ENCODE results near the gene PEX3. TPM values are rescaled to one million over a fixed set of nuclear protein-coding genes. Genes with fewer than 3 reads are reported as not detected.

Gene PEX3
- total and polyA plus RNA-seq, 2 of the 4 experiments (the other 2 are of a cell fraction), result 13.3 to 13.7 TPM

DNA sequence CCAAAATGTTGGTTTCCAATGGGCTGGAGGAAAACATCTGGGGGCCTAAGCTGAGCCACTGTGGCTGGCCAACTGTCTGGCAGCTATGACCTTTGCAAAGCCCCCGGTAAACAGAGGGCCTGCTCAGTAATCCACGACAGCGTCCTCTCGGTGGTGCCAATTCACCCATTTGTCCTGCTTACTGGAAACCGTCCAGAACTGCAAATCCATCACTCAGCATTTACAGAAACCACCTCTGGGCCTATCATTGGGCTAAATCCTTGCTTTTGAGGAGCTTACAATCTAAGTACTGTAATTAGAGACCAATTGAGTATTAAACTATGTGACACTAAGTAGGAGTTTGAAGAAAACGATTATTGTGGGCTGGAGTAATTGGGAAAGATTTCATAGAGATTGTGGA is 31.1 kb upstream of the PEX3 start:
- Histone ChIP-seq H3K4ac (ENCODE audit: low read depth, low read length) (no peak overlapping the region), H4K5ac (ENCODE audit: low read depth, low read length) (no peak overlapping the region), H3K27me3 (ENCODE audit: control insufficient read depth, insufficient read depth, low read length) (no peaks in the 10 kb centered on the region; the same call in 1 of the 2 replicates), H2AFZ (replicated peaks; ENCODE audit: low read length, poor library complexity) (no peak overlapping the region), H3K36me3 (ENCODE audit: control insufficient read depth, insufficient read depth, low read length) (no peaks in the 10 kb centered on the region), H2AK9ac (replicated peaks; ENCODE audit: low read depth, low read length, poor library complexity) (no peak overlapping the region), H3K4me3 (ENCODE audit: insufficient read depth, low read depth, low read length) (no peak overlapping the region), H3K9ac (ENCODE audit: low read depth, low read length) (no peak overlapping the region), H3K56ac (ENCODE audit: extremely low read depth, insufficient read depth, low read length) (no peak overlapping the region), H3K4me1 (ENCODE audit: control insufficient read depth, insufficient read depth, low read length) (no peaks in the 10 kb centered on the region), H3K14ac (replicated peaks; ENCODE audit: low read depth, low read length) (no peak overlapping the region), H2BK20ac (ENCODE audit: low read depth, low read length) (no peak overlapping the region), H3K27ac (ENCODE audit: insufficient read depth, low read length) (no peak overlapping the region), H3K9me1 (ENCODE audit: insufficient read depth, low read length) (no peaks in the 10 kb centered on the region), H4K91ac (ENCODE audit: insufficient read depth, low read depth, low read length) (no peak overlapping the region), H2BK120ac (ENCODE audit: low read depth, low read length) (no peak overlapping the region), H2BK5ac (ENCODE audit: low read depth, low read length, poor library complexity, severe bottlenecking) (no peak overlapping the region), H4K20me1 (ENCODE audit: insufficient read depth, low read length) (no peaks in the 10 kb centered on the region), H3K18ac (ENCODE audit: low read depth, low read length) (no peak overlapping the region), H3K79me1 (ENCODE audit: low read depth in 1 of 2, low read length in 2 of 2) (no peaks in the 10 kb centered on the region), H3K4me2 (ENCODE audit: low read depth, low read length) (no peak overlapping the region), H2AK5ac (ENCODE audit: low read depth, low read length) (no peak overlapping the region), H2BK15ac (ENCODE audit: low read depth, low read length) (no peak overlapping the region), H4K8ac (ENCODE audit: low read depth in 2 of 2, low read length in 2 of 2) (no peak overlapping the region), H3K23ac (ENCODE audit: low read depth, low read length) (no peak overlapping the region), H3K9me3 (ENCODE audit: control insufficient read depth, insufficient read depth, low read length) (no peaks in the 10 kb centered on the region)
- no TSS peak for BruUV-seq (replicated peaks)
- DNase-seq (no peak), ATAC-seq (ENCODE audit: low read depth) (no peak)
- POLR2A ChIA-PET (ENCODE audit: unreplicated experiment), result no interaction called here
- CTCF ChIA-PET, result no interaction called here
- 80 to 100% methylated on average over 1 of the region's 6 CpGs for WGBS, 2 experiments (ENCODE audit: extremely low coverage in 2 of 2, insufficient read length in 1 of 2)
- intact Hi-C loops (cut with micrococcal nuclease) (no loop called here), dilution Hi-C loops (cut with HindIII; ENCODE audit: low sequenced_read_pairs, unreplicated experiment) (no loop called here), in situ Hi-C loops (cut with MboI; ENCODE audit: low sequenced_read_pairs) (no loop called here)
- TF ChIP-seq RFX5 (IDR thresholded peaks at IDR 0.05; ENCODE audit: low read depth, low read length) (no peak), CEBPB (IDR thresholded peaks at IDR 0.05; ENCODE audit: low read depth, low read length) (no peak), NFE2L2 (IDR thresholded peaks at IDR 0.05; ENCODE audit: low read depth, low read length) (no peak), BHLHE40 (IDR thresholded peaks at IDR 0.05; ENCODE audit: low read depth, low read length) (no peak), MAFK (IDR thresholded peaks at IDR 0.05; ENCODE audit: low read depth, low read length) (no peak), SMC3 (IDR thresholded peaks at IDR 0.05; ENCODE audit: low read depth, low read length) (no peak), FOS (IDR thresholded peaks at IDR 0.05; ENCODE audit: low read depth, low read length) (no peak), CHD1 (IDR thresholded peaks at IDR 0.05; ENCODE audit: low read depth, low read length) (no peak), MAZ (IDR thresholded peaks at IDR 0.05; ENCODE audit: borderline replicate concordance, low read depth, low read length) (no peak), MXI1 (IDR thresholded peaks at IDR 0.05; ENCODE audit: borderline replicate concordance, low read depth, low read length) (no peak), RAD21 (IDR thresholded peaks at IDR 0.05; ENCODE audit: low read length) (no peak), RCOR1 (IDR thresholded peaks at IDR 0.05; ENCODE audit: insufficient replicate concordance, low read length) (no peak), POLR2A (IDR thresholded peaks at IDR 0.05; ENCODE audit: low read depth, low read length) (no peak)
- TF ChIP-seq, protein P1, sequence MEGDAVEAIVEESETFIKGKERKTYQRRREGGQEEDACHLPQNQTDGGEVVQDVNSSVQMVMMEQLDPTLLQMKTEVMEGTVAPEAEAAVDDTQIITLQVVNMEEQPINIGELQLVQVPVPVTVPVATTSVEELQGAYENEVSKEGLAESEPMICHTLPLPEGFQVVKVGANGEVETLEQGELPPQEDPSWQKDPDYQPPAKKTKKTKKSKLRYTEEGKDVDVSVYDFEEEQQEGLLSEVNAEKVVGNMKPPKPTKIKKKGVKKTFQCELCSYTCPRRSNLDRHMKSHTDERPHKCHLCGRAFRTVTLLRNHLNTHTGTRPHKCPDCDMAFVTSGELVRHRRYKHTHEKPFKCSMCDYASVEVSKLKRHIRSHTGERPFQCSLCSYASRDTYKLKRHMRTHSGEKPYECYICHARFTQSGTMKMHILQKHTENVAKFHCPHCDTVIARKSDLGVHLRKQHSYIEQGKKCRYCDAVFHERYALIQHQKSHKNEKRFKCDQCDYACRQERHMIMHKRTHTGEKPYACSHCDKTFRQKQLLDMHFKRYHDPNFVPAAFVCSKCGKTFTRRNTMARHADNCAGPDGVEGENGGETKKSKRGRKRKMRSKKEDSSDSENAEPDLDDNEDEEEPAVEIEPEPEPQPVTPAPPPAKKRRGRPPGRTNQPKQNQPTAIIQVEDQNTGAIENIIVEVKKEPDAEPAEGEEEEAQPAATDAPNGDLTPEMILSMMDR (conservative IDR thresholded peaks at IDR 0.05; ENCODE audit: low read depth, low read length), result no peak
- TF ChIP-seq, protein P2, sequence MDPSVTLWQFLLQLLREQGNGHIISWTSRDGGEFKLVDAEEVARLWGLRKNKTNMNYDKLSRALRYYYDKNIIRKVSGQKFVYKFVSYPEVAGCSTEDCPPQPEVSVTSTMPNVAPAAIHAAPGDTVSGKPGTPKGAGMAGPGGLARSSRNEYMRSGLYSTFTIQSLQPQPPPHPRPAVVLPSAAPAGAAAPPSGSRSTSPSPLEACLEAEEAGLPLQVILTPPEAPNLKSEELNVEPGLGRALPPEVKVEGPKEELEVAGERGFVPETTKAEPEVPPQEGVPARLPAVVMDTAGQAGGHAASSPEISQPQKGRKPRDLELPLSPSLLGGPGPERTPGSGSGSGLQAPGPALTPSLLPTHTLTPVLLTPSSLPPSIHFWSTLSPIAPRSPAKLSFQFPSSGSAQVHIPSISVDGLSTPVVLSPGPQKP (IDR thresholded peaks at IDR 0.05; ENCODE audit: borderline replicate concordance, low read depth, low read length), result no peak
- TF ChIP-seq, protein P3, sequence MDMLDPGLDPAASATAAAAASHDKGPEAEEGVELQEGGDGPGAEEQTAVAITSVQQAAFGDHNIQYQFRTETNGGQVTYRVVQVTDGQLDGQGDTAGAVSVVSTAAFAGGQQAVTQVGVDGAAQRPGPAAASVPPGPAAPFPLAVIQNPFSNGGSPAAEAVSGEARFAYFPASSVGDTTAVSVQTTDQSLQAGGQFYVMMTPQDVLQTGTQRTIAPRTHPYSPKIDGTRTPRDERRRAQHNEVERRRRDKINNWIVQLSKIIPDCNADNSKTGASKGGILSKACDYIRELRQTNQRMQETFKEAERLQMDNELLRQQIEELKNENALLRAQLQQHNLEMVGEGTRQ (IDR thresholded peaks at IDR 0.05; ENCODE audit: low read depth, low read length), result no peak
